ENCODE results near the gene FHAD1.

Gene FHAD1

DNA sequence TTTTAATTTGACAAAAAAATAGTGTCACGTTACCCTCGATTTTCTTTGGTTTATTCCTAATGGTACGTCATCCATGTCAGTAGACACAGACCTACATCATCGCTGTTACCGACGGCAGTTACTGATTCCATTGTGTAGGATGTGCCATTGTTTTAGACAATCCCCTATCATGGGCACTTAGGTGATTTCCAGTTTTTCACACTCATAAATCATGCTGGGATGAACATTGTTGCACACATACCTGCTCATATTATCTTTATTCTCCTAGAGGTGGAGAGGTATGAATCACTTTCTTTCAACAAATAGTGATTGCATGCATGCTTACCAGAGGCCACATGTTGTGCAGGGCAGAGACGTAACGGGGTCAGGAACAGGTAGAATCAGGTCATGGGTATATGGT is 83.0 kb downstream of the FHAD1 start:
- DNase-seq = no peak

DNA sequence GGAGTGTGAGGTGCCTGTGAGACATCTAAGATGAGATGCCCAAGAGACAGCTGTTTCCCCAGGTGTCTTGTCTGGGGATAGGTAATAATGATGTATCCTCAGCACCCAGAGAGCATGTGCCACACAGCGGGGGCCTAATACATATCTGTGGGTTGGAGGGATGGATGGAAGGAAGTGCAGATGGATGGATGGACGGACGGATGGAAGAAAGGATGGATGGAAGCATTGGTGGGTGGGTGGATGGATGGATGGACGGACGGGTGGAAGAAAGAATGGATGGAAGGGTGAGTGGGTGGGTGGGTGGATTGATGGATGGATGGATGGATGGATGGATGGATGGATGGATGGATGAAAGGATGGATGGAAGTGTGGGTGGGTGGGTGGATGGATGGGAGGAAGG is 84.2 kb downstream of the FHAD1 start:
- no peak for DNase-seq

DNA sequence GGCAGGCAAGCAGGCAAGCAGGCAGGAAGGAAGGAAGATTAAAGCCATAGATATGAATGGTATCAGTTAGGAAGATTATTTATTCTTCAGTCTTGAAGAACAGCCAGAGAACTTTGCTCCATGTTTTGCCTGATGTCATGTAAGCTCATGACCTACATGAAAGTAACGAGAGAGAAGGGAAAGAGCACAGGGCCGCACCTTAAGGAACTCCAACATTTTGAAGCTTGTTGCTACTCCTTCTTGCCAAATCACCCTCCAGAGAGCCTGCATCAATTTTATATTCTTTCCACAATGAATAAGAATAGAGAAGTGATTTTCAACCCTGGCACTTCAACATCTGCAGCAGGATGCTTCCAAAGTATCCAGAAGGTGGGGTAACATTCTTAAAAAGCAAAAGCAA is 84.7 kb downstream of the FHAD1 start:
- DNase-seq = no peak

DNA sequence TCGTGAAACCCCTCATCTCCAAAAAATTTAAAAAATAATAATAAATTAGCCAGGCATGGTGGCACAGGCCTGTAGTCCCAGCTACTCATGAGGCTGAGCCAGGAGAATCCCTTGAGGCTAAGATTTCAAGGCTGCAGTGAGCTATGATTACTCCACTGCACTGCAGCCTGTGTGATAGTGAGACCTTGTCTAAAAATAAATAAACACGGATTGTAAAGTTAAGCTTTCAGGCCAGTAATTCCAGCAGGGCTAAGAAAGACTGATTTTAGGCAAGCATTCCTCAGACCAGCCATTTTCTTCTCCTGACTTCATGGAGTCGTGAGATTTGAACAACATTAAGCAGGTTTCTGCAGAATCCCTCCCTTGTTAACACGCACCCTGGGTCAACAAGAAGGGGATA is 85.5 kb downstream of the FHAD1 start:
- DNase-seq = no peak

DNA sequence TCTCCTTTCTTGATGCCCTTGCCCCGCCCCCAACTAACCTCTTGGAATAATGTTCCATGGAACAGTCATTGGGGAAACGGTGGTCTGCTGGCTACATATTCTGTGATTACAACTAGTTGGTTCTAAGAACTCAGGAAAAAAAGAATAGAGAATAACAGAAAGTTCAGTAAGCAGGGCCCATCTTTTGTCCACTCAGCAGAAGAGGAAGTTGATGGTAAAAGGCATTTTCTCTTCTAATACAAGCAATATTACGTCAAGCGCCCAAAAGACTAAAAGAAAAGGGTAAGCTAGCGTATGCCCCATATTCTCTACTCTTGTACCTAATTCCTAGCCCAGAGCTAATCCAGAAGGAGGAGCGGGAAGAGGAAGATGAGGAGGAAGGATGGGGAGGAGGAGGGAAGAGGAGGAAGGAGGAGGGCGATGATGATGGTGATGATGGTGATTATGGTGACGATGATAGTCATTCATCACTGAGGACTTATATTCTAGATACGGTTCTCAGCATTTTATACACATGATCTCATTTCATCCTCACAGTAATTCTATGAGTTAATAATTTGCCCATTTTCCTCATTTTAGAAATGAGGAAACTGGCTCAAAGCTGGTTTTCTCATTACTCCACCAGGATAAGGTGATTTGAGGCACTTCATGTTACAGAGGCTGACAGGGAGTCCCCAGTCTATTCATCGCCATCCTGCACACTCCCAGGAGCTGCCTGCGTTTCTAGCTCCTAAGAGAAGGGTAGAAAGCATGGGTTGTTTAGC is 86.1 kb downstream of the FHAD1 start:
- no peak for DNase-seq

DNA sequence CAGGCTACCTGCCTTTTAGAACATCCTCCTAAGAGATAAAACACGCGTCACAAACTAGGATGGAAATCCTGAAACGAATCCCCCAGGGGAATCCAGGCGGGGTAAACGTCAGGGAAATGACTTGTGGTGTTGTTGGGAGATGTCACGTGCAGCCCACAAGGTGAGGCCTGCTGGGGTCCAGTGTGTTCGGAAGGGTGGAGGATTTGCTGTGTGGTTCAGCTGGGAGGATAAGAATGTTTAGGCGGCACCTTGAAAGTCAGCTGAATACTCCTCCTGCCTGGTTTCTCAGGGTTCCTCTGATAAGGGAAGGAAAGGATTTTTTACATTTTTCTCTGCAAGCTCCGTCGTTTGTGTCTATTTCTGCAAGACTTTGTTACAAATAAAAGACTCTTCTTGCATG is 88.0 kb downstream of the FHAD1 start:
- DNase-seq = no peak

DNA sequence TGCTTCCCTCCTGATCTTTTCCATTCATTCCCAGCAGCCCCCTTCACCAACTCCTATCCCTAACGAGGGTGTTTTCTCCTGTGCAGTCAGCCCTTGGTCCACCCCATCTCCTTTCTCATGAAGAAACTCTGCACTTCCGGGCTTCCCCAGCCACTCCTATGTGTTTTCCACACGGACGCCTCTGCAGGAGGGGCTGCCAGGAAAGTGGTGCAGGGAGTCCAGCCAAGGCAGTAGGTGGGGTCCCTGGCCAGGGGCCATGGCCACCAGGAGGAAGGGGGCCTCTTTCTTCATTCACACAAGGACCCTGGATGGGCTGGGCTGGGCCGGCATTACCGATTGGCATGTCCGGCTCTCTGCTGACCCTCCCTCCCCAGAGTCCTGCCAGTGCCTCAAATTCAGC is 89.8 kb downstream of the FHAD1 start:
- DNase-seq = no peak

DNA sequence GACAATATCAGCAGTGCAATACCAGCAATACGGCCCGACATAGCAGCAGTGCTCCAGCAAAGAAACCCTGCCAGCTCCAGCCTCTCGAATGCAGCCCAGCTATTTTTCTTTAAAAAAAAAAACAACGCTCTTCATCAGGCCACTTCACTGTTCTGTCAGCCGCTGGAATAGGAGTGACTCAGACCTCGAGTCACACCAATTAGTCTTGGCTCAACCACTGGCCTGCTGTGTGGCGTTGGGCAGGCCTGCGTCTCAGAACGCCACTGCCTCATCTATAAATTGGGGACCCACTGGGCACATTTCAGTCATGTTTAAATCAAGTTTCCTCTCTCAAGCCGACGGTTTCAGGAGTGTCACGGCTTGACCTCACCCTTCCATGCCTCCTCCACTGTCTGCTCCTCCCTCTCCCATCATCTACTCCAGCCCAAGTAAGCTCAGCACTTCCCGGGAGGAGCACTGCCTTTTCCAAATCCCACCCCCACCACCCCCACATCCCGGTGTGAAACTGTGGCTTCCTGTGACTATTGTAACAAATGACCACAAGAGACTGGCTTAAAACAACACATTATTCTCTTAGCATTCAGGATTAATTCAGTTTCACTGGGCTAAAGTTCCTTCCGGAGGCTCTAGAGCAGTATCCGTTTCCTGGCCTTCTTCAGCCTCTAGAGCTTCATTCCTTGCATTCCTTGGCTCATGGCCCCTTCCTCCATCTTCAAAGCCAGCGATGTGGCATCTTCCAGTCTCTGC is 90.8 kb downstream of the FHAD1 start:
- peak; percentile 75 for DNase-seq

DNA sequence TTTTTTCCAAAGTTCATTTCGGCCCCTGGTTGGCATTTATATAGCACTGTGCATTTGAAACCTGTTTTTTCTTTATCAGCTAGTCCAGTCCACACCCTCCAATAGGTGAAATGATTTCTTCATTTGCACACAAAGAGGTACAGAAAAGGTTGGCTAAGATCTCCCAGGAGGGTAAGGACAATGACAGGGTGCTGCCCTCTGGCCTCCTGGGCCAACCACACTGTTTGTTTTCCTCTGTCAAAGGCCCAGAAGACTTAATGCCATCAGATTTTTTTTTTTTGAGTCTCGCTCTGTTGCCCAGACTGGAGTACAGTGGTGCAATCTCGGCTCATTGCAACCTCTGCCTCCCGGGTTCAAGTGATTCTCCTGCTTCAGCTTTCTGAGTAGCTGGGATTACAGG is 92.5 kb downstream of the FHAD1 start:
- no peak for DNase-seq

DNA sequence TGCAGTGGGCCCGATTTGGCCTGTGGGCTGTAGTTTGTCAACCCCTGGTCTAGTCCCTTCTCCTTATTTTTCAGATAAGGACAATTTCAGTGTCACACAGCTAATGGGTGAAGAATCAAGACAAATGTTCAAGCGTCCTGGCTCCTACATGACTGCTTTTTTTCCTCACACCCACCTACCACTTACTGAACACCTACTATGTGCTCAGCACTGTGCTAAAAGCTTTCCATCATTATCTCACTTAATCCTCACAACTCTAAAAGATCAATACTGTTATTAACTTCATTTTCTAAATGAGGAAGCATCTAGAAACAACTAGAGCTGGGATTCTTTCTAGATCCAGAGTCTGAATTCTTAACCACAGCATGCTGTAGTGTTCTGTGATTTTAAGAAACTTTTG is 94.2 kb downstream of the FHAD1 start:
- DNase-seq = no peak

DNA sequence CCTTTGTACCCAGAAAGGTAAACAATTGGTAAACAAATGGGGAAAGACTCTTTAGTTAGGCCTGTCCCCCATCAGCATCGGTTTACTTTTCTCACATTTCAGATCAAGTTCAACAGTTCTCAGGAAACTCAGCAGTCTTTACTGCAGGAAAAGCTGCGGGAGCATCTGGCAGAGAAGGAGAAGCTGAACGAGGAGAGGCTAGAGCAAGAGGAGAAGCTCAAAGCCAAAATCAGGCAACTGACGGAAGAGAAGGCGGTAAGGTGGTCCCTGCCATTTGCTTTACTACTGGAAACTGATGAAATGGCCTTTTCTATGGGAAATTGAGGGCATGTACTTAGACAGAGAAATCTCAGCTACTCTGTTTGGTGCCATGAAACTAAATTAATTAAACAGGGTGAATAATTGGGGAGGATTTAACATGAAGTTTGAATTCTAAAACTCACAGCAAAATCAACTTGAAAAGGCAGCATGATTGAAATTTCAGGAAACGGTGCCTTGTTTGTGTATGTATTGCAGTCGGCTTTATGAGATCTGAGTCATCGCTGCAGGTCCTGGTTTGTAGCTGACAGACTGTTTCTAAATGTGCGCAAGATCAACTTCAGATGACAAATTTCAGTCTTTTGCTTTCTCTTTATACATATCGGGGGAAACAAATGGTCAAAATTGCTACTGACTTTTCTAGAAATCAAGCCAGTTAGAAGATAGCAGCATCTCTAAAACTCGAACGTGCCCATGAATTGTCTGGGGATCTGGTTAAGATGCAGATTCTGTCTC is 94.8 kb downstream of the FHAD1 start:
- peak; percentile 61 for DNase-seq

DNA sequence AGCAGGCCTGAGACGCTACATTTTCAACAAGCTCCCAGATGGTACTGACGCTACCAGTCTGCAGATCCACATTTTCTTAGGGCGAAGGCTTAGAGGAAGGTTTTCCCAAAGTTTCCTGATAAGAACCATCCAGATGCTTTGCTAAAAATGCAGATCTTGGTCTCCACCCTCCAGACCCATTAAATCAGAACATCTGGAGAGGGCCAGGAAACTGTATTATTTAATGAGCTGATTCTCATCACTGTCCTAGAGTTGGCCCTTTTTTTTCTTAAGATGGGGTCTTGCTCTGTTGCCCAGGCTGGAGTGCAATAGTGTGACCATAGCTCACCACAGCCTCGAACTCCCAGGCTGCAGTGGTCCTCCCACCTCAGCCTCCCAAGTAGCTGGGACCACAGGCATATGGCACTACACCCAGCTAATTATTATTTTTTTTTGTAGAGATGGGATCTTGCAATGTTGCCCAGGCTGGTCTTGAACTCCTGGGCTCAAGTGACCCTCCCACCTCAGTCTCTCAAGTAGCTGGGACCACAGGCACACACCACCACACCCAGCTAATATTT is 95.5 kb downstream of the FHAD1 start:
- no peak for DNase-seq

DNA sequence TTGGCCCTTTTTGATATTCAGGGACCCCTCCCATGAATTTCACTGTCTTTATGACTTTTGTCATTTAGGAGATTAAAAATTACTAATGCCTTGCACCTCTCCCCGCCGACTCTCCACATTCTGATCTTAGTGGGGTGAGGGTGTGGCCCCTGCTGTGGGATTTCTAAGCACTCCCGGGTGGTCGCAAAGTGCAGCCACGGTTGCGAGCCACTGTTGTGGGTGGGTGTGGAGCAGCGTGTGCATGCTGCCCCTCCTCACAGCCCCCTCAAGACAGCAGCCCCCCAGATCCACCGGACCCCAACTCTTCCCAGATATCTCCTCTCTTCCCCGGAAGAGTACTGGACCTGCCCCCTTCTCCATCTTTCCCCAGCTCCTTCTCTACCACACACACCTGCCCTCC is 96.1 kb downstream of the FHAD1 start:
- no peak for DNase-seq

DNA sequence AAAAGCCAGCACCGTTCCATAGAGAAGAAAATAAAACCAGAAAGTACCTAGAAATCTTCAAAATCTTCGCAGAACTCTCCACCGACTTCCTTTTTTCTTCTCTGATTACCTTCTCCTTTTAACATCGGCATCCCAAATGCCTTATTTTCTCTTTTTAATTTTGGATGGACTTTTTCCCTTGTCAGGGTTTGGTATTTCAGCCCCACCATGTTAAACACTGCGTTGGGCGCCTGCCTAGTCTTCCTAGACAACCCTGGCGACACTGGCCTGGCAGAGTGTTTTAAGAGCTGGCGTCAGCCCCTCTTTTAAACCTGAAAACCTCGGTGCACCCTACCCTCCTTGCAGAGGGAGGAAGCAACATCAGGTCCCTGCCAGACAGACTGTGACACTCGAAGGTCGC is 96.7 kb downstream of the FHAD1 start:
- DNase-seq = peak; percentile 59

DNA sequence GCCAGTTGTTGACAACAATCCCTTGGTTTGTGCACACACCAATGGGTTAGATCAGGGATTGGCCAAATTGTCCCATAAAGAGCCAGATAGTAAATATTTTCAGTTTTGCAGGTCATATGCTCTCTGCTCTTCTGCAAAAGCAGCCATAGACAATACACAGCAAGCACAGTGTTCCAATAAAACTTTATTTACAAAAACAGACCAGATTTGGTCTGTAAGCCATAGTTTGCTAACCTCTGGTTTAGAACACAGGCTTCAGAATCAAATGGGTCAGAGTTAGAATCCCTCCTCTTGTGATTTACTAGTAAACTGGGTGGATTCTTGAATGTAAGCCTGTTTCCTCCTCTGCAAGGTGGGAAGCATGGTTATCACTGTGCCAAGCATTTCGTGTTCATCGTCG is 97.4 kb downstream of the FHAD1 start:
- DNase-seq = no peak

DNA sequence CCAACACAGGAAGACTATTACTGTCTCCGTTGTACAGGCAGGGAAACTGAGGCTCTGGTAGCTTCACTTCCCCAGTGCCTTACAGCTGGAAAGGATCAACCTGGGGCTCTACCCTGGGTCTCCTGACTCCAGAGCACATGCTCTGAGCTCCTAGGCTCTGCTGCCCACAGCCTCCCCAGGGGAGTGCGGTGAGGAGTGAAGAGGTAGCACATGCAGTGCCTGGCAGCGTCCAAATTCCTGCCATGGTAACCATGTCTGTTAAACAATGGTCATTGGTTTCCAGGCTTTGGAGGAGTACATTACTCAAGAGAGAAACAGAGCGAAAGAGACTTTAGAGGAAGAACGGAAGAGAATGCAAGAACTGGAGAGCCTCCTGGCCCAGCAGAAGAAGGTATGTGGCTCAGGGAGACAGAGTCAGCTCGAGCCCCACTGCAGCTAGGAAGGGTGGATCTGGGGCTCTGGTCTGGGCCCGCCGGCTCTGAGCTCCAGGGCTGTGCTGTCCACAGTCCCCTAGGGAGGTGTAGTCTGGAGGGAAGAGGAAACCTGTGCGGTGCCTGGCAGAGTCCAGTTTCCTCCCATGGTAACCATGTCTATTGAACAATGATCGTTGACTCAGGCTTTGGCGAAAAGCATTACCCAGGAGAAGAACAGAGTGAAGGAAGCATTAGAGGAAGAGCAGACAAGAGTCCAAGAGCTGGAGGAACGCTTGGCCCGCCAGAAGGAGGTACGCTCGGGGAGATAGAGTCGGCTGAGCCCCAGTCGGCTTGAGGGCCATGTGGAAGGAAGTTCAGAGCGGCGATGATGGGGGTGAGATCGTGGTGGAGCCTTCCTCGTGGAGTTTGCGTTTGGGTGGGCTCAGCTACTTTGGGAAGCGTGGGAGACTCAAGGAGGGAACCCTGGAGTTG is 98.0 kb downstream of the FHAD1 start:
- DNase-seq = no peak

DNA sequence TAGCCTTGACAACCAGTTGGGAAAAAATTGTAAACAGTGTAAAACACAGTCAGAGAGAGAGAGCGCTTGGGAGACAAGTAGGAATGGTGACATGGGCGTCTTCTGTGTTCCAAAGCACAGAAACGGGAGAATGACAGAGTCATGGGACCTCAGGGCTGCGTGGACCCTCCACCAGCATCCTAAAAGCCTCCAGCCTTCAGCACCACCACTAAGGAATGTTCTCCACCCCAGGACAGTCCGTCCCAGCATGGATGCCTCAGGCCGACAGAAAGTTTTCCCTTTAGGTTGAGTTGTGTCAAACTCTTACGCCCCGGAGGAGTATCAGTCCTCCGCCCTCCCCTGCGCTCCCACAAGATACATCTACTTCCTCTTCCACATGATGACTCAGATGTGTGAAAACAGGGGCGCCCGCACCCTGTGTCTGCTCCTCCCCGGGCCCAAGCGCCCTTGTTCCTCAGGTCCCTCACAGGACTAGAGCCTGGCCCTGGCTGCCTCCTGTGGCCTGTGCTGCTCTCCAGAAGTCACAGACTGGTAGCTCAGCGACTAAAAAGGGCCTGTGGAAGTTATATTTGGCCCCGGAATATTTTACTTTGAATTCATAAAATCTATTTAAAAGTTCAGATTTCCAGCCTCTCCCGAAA is 98.8 kb downstream of the FHAD1 start:
- DNase-seq = no peak

DNA sequence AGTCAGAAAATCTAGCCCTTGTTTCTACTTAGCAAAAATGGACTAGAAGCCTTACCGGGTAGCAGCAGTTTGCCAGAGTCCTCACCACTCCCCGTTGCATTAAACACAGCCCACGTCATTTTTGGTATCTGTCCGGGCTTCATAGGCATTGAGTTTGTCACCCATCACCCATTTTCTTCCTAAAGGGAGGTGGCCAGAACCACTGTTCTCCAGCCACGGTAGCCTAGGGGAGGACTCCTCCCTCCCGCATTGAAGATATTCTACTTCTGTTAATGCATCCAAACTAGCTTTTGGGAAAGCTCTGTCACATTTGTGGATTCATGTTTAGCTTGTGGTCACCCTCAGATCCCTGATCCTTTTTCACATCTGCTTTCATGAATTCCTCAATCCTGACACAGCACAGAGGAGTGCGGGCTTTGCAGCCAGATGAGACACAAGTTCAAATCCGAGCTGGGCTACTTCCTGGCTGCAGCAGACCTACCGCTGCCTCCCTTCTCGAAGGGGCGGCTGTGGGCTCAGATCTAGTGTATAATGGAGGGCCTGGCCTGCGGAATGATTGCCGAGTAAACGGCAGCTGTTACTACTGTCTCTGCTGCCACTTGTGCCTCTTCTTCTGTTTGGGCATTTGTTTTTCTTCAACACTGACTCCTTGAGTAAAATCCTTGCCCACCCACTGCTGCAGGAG is 99.5 kb downstream of the FHAD1 start:
- peak; percentile 17 for DNase-seq

DNA sequence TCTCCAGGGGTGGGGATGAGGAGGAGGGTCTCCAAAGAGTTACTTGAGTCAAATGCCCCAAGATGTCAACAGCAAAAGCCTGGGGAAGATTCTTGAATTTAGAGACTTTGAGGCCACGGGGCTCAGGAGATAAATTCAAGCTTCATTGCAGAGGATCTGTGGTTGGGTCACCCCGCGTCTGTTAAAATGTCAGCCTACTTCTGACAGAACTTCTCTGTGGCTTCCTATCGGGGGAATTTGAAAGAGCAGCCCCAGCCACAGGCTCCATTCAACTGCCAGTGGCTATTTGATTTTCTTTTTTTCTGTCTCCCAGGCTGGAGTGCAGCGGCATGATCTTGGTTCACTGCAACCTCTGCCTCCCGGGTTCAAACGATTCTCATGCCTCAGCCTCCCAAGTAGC is 100.2 kb downstream of the FHAD1 start:
- no peak for DNase-seq

DNA sequence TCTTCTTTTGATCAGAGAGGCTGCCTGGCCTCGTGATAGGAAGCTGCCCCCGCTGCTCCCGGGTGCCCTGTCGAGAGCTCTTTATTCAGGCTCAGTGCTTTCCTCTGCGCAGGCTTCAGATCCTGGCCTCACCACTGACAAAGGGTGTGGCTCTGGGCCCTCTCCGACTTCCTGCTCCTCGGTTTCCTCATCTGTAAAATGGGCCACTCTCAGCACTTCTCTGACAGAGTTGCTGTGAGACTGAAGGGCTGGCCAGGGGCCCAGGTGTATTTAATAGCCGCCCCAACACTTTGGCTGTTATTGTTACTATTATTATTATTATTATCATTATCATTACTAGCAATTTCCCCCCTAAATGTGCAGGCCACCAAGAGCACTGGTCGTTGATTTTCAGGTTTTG is 101.6 kb downstream of the FHAD1 start:
- no peak for DNase-seq

DNA sequence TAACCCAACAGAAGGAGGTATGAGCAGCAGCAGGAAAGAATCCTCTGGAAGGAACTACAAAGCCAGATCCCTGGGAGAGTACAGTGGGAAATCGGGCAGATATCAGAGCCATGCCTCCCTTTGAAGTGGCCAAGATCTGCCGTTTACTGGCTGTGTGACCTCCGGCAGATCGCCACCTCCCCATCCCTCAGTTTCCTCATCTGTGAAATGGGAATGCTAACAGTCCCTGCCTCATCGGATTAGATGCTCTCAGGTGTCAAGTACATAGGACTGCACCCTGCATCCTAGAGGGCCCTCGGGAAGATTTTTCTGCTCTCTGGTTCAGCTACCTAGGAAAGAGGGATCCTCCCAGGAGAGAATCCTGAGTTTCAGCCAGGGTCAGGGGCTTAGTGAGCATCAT is 102.1 kb downstream of the FHAD1 start:
- DNase-seq = no peak

Measured in fibroblast of upper back skin (primary cell).